ENCODE measurements around the gene ELP1.
A peak's percentile ranks its signal among the peaks of the same experiment; 100 is the strongest.
"Not testable (repeated sequence)": the region's sequence is repeated elsewhere in the genome, so short reads cannot be mapped to it uniquely, and the experiment has no call there.

Gene ELP1

GRCh38 chr9:108933231-108933717 is 650 bp downstream of the ELP1 start:
- DNase-seq (ENCODE audit: low read depth in 3 of 3), result peak in 1 of 3 donors; percentile 12

- DNase-seq (ENCODE audit: low read depth in 3 of 3), result no peak
Measured at GRCh38 chr9:108928386-108928785, 5.5 kb downstream of the ELP1 start.

- DNase-seq (ENCODE audit: low read depth in 3 of 3), result no peak
Measured at GRCh38 chr9:108924466-108924865, 9.5 kb downstream of the ELP1 start.

- no peak for DNase-seq (ENCODE audit: low read depth in 3 of 3)
Measured at GRCh38 chr9:108921200-108921599, 12.7 kb downstream of the ELP1 start.

GRCh38 chr9:108920401-108920800 is 13.5 kb downstream of the ELP1 start:
- not testable (repeated sequence) for DNase-seq (ENCODE audit: low read depth in 3 of 3)

GRCh38 chr9:108919517-108919916 is 14.4 kb downstream of the ELP1 start:
- DNase-seq (ENCODE audit: low read depth in 3 of 3), result no peak

GRCh38 chr9:108913391-108913790 is 20.5 kb downstream of the ELP1 start:
- no peak for DNase-seq (ENCODE audit: low read depth in 3 of 3)

- no peak for DNase-seq (ENCODE audit: low read depth in 3 of 3)
Measured at GRCh38 chr9:108911820-108912219, 22.1 kb downstream of the ELP1 start.

GRCh38 chr9:108910914-108911313 is 23.0 kb downstream of the ELP1 start:
- no peak for DNase-seq (ENCODE audit: low read depth in 3 of 3)

- no peak for DNase-seq (ENCODE audit: low read depth in 3 of 3)
Measured at GRCh38 chr9:108910402-108910801, 23.5 kb downstream of the ELP1 start.

- DNase-seq (ENCODE audit: low read depth in 3 of 3), result no peak
Measured at GRCh38 chr9:108905494-108905893, 28.4 kb downstream of the ELP1 start.

GRCh38 chr9:108904161-108904560 is 29.8 kb downstream of the ELP1 start:
- no peak for DNase-seq (ENCODE audit: low read depth in 3 of 3)

GRCh38 chr9:108903420-108904103 is 30.4 kb downstream of the ELP1 start:
- DNase-seq (ENCODE audit: low read depth in 3 of 3), result no peak

GRCh38 chr9:108900176-108900575 is 33.7 kb downstream of the ELP1 start:
- no peak for DNase-seq (ENCODE audit: low read depth in 3 of 3)

- not testable (repeated sequence) for DNase-seq (ENCODE audit: low read depth in 3 of 3)
Measured at GRCh38 chr9:108899023-108899695, 34.8 kb downstream of the ELP1 start.

GRCh38 chr9:108897324-108898096 is 36.4 kb downstream of the ELP1 start:
- DNase-seq (ENCODE audit: low read depth in 3 of 3), result no peak

- DNase-seq (ENCODE audit: low read depth in 3 of 3), result no peak
Measured at GRCh38 chr9:108894225-108894997, 39.5 kb downstream of the ELP1 start.

- no peak for DNase-seq (ENCODE audit: low read depth in 3 of 3)
Measured at GRCh38 chr9:108889649-108890067, 44.3 kb downstream of the ELP1 start.

- not testable (repeated sequence) for DNase-seq (ENCODE audit: low read depth in 3 of 3)
Measured at GRCh38 chr9:108886594-108887271, 47.2 kb downstream of the ELP1 start.

- peak; percentile 47 to 58 (median 58) for DNase-seq (ENCODE audit: low read depth in 3 of 3)
Measured at GRCh38 chr9:108885643-108886348, 48.1 kb downstream of the ELP1 start.

All from stimulated activated CD4-positive, alpha-beta T cell treated with anti-CD3 and anti-CD28 coated beads, TNF-alpha, amount 100 ng/mL, for 48 hours (primary cell).